BJ (cell line): ENCODE data around the gene CPB2. TPM values are rescaled to one million over a fixed set of nuclear protein-coding genes. Genes with fewer than 3 reads are reported as not detected.

ENCODE experiments used
- CTCF ChIA-PET: fragments of 350-600 bp; formaldehyde crosslinking; extraction: SDS; loops from one replicate; lab custom pipeline; 2021; ENCODE audit warnings: antibody characterized with exemption, inconsistent platforms; lab: Yijun Ruan, JAX
- POLR2A ChIA-PET: fragments of 300-600 bp; sonication (Branson Sonifier 250); formaldehyde crosslinking; extraction: SDS; loops from one replicate; lab custom pipeline; 2021; ENCODE audit warnings: antibody characterized with exemption; lab: Charles Lee
- DNase-seq: peaks from one replicate; pipeline ENCODE4 v3.0.0-alpha.2; 2011; ENCODE audit warnings: low read depth
- H3K27me3 ChIP-seq: 2 replicates; pipeline ENCODE4 v1.6.0; 2011; ENCODE audit warnings: low read length; ENCODE audit not compliant: control insufficient read depth, insufficient read depth
- H3K36me3 ChIP-seq: 2 replicates; pipeline ENCODE4 v1.5.1; 2011; ENCODE audit warnings: low read length; ENCODE audit not compliant: control insufficient read depth, insufficient read depth
- H3K4me3 ChIP-seq: 2 replicates; pipeline ENCODE4 v1.5.1; 2011; ENCODE audit warnings: low read depth, mild to moderate bottlenecking, control low read depth, low read length
- CTCF ChIP-seq: IDR thresholded peaks from 2 replicates; pipeline ENCODE4 v1.5.1; 2011; ENCODE audit warnings: low read depth, mild to moderate bottlenecking, control low read depth, inconsistent platforms, low read length, moderate library complexity; ENCODE audit not compliant: insufficient read depth
- polyA plus RNA-seq: library from polyadenylated mRNA; depleted of rRNA; stranded (reverse); fragments of >200 nt; gene quantifications from 2 replicates; pipeline ENCODE4 v1.2.3, GENCODE V29; 2011

CPB2 gene
- polyA plus RNA-seq, 1 experiment, result not detected

GRCh38 chr13:46088821-46089562 is 15.8 kb downstream of the CPB2 start:
- TF ChIP-seq CTCF, result no peak
- H3K4me3 ChIP-seq, result no peak overlapping the region
- no peak for DNase-seq
- POLR2A ChIA-PET, result no interaction called here
- H3K27me3 ChIP-seq, result no peaks in the 10 kb centered on the region
- H3K36me3 ChIP-seq, result no peaks in the 10 kb centered on the region
- CTCF ChIA-PET, result no interaction called here

GRCh38 chr13:46087481-46087880 is 17.4 kb downstream of the CPB2 start:
- no peak for TF ChIP-seq CTCF
- POLR2A ChIA-PET, result no interaction called here

GRCh38 chr13:46086985-46087384 is 17.8 kb downstream of the CPB2 start:
- no peak for TF ChIP-seq CTCF

More at GRCh38 chr13:46087481-46087880, 17.4 kb downstream of the CPB2 start:
- Histone ChIP-seq H3K36me3 (no peaks in the 10 kb centered on the region), H3K27me3 (no peaks in the 10 kb centered on the region), H3K4me3 (no peak overlapping the region)
- DNase-seq, result no peak
- CTCF ChIA-PET, result no interaction called here

GRCh38 chr13:46086421-46086922 is 18.4 kb downstream of the CPB2 start:
- Histone ChIP-seq H3K4me3 (no peak overlapping the region), H3K27me3 (no peaks in the 10 kb centered on the region), H3K36me3 (no peaks in the 10 kb centered on the region)
- ChIA-PET POLR2A (no interaction called here), CTCF (no interaction called here)
- DNase-seq, result no peak
- TF ChIP-seq CTCF, result no peak

More at GRCh38 chr13:46086985-46087384, 17.8 kb downstream of the CPB2 start:
- H3K27me3 ChIP-seq, result no peaks in the 10 kb centered on the region
- ChIA-PET POLR2A (no interaction called here), CTCF (no interaction called here)
- H3K4me3 ChIP-seq, result no peak overlapping the region
- DNase-seq, result no peak
- no peaks in the 10 kb centered on the region for H3K36me3 ChIP-seq

GRCh38 chr13:46085737-46086136 is 19.1 kb downstream of the CPB2 start:
- no peaks in the 10 kb centered on the region for H3K36me3 ChIP-seq
- POLR2A ChIA-PET, result no interaction called here
- no peak for DNase-seq
- CTCF ChIA-PET, result no interaction called here
- H3K27me3 ChIP-seq, result no peaks in the 10 kb centered on the region
- no peak overlapping the region for H3K4me3 ChIP-seq
- TF ChIP-seq CTCF, result no peak
